Measurements from ENCODE around the gene MPZL3.
"Not testable (repeated sequence)": the region's sequence is repeated elsewhere in the genome, so short reads cannot be mapped to it uniquely, and the experiment has no call there.

Gene MPZL3

GRCh38 chr11:118211006-118211405, 41.2 kb downstream of the MPZL3 start:
- no peak for DNase-seq

GRCh38 chr11:118210323-118210722, 41.8 kb downstream of the MPZL3 start:
- DNase-seq, result no peak

GRCh38 chr11:118209033-118209432, 43.1 kb downstream of the MPZL3 start:
- DNase-seq, result no peak

GRCh38 chr11:118207079-118207478, 45.1 kb downstream of the MPZL3 start:
- no peak for DNase-seq

DNA sequence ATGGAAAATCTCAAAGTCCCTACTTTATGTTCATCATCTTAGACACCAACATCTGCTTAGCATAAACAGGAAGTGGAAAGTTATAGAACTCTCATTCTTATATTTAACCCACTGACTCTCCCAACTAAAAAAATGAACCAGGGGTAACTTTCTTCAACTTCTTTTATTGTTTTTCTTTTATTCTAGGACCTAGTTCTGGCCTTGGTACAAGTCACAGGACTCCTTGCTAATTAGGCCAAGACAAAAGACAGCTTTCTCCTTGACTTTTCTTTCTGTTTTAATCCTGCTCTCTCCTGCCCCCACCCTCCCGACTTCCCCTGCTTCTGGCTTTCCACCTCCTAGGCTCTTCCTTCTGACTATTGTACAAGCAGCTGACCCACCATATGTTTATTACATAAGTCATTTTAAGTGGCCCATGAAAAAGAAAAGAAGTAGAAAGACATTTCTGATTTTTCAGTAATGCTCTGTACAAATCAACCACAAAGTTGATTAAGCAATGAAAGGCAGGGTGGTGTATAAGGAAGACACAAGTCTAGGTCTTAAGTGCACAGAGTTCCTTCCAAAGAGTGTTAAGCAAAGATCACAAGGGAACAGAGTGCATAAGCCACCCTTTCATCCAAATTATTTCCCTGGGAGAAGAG, 45.7 kb downstream of the MPZL3 start:
- DNase-seq, result no peak

DNA sequence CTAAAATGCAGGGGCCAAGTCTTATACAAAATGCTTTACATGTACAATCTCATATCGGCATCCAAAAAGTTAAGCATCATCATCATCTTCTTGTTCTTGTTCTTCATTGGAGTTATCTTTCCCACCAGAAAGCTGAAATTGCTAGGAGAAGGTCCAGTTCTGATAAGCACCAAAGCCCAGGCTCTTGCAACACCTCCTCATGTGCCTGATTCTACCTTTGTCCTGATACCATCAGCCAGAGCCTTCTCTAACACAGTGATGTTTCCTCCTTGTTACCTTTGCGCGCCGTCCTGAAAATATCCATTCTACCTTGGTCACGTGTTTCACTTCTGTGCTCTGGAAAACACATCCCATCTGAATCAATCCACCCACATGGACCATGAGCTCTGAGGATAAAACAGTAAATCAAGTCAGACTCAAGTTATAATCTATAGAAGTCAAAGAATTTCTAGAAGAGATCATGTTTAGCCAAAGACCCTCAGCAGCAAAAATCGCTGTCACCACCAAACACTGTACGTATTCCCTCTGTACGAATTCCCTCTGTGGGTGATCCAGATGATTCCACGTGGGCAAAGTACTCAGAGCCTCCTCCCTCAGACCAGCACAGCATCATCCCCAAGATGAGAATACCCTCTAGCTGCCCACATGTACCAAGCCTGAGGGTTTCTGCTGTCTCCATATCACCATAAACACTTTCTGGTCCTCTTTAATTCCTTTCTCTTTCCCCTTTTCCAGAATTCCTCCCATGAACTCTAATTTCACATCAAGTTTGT, 46.4 kb downstream of the MPZL3 start:
- no peak for DNase-seq

DNA sequence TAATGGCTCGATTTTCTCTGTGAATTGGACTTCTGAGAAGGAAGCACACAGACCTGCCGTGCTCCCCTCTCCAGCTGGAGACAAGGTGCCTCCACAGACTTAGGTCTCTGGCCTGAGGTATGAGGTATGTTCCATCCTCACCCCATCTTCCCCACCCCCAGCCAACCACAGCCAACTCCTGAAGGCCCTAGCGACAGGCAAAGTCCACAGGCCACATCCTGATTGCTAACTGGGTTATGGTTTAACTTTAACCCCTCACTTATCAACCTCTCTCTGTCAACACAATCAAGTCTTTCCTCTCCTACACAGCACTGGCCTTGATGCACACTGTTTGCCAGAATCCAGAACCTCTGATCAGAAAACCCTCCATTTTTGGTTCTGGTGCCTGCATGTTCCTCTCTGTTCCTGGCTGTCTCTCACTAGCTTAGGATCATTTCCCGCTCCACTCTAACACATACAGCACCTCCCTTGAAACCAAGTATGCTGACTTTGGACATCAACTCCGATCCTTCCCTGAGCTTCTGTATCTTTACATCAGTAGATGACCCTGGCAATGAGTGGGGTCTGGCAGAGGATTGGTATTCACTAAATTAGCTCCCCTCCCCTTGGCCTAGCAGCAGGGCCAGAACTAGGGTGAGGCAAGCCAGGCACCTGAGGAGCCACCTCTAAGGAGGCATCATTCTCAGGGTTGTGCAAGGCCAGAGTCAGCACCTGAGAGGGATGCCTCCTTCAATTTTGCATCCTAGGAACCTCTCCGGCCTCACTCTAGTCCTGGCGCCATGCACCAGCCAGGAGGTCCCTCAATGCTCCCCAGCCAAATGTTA, 49.4 kb downstream of the MPZL3 start:
- DNase-seq, result no peak

DNA sequence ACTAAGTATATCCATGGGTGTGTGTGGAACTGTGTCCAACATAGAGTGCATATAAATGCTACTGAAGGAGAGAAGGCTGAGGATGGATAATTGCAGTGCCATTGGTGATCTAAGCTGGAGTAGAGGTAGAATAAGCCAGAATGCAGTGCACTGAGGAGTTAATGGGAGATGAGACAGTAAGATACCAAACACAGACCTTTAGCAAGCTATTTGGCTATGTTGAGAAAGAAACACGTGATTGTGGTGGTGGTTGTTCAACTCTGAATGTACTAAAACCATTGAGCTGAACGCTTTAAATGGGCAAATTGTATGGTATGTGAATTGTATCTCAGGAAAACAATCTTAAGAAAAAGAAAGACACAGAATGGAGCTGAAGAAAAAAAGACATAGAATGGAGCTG, 50.2 kb downstream of the MPZL3 start:
- no peak for DNase-seq

DNA sequence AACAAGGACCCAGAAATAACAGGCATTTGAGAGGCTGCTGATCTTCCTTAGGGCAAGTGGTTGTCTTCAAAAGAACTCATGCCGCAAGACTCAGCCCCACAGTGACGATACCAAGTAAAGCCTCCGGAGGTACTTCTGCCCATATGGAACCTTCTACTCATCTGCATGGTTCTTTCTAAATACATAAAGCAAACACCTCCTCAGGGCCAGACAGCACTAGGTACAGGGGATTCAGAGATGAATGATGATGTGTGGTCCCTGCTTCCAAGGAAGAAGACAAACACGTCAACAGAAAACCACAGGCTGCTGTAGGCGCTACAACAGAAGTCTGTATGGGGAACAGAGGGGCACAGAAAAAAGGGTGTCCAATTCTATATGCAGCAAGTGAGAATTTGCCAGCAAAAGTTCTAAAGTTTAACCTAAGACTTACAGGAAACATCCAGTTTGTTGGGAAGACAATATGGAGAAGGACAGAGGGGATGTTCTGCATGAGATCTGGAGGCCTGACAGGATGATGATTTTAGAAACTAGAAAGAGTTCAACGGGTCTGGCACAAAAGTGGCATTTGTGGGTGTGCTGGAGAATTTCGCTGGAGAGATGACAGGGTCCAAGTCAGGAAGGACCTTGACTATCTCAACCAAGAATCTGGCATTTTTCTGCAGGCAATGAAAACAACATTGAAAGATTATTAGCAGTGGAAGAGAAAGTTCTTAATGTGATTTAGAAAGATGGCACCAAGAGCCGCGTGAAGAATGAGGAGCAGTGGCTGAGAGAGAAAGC, 51.1 kb downstream of the MPZL3 start:
- DNase-seq, result peak; percentile 17

DNA sequence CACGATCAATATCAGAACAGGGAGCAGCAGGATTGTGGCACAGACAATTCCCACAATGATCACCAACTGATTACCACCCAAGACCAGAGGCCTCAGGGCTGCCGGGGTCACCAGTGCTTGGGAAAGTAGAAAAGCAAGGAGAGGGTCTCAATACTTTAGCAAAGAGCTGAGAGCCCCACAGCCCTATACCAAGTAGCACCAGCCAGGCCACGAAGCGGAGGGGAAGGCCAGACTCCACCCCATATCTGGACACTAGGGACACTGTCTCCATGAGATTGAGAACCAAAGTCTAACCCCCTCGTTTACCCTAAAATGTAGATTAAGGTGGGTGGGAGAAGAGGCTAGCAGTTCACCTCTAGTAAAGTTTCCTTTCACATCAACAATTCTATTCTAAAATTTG, 51.7 kb downstream of the MPZL3 start:
- DNase-seq, result no peak

GRCh38 chr11:118199135-118199534, 53.0 kb downstream of the MPZL3 start:
- no peak for DNase-seq

DNA sequence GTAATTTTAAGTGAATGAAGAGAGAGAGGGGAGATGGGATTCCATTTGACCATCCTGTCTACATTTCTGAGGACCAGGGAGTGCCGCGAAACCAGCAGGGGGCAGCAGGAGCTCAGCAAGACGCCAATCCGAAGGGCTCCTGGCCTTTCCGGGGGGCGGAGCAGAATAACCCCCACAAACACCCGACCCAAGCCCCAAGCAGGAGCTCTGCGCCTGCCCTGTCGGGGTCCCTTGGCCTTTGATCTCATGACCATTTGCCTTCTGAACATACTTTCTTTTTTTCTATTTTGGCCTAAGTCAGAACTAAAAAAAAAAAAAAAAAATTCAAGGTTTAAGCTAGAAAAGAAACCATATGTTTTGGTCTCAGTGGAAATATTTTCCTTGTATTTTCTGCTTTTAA, 53.8 kb downstream of the MPZL3 start:
- peak; percentile 74 for DNase-seq

- no peak for DNase-seq
Measured at GRCh38 chr11:118194835-118195627, 57.1 kb downstream of the MPZL3 start.

DNA sequence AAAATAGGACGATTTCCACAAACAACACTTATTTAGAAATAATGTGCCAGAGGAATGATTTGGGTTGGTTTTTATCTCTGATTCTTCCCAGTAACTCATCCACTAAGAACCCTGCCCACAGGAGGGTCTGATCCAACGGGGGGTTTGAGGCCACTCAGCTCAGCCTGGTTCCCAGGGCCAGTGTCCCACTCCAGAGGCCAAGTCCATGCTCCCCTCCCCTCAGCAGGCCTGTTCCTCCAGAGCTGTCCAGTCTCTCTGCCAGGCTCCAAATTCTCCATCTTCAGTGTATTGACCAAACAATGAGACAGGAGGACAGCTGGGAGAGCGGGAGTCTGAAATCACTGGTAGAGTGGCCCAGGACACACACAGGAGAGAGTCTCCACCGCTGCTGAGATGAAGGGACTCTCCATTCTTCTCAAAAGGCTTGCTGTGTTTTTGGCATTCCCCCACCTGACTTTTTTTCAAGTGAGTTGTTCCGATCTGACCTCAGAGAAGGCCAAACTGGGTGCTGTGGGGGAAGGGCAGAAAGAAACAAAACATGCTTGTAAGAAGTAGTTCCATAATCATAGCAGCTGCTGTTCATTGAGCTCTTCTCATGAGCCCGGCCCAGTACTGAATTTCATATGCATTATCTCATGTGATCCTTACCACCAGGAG, 58.1 kb downstream of the MPZL3 start:
- DNase-seq, result no peak

DNA sequence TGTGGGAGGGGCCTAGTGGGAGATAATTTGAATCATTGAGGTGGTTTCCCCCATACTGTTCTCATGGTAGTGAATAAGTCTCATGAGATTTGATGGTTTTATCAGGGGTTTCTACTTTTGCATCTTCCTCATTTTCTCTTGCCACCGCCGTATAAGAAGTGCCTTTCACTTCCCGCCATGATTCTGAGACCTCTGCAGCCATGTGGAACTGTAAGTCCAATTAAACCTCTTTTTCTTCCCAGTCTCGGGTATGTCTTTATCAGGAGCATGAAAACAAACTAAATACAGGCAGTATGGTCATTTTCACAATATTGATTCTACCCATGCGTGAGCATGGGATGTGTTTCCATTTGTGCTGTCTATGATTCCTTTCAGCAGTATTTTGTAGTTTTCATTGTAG, 59.3 kb downstream of the MPZL3 start:
- not testable (repeated sequence) for DNase-seq

DNA sequence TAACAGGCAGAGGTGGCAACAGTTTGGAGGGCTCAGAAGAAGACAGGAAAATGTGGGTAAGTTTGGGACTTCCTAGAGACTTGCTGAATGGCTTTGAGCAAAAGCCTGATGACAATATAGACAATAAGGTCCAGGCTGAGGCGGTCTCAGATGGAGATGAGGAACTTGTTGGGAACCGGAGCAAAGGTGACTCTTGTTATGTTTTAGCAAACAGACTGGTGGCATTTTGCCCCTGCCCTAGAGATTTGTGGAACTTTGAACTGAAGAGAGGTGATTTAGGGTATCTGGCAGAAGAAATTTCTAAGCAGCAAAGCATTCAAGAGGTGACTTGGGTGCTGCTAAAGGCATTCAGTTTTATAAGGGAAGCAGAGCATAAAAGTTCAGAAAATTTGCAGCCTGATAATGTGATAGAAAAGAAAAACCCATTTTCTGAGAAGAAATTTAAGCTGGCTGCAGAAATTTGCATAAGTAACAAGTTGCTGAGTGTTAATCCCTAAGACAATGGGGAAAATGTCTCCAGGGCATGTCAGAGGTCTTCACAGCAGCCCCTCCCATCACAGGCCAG, 61.1 kb downstream of the MPZL3 start:
- DNase-seq, result not testable (repeated sequence)

- DNase-seq, result no peak
Measured at GRCh38 chr11:118186346-118187107, 65.6 kb downstream of the MPZL3 start.

- DNase-seq, result no peak
Measured at GRCh38 chr11:118184784-118185579, 67.2 kb downstream of the MPZL3 start.

- DNase-seq, result not testable (repeated sequence)
Measured at GRCh38 chr11:118183691-118184090, 68.5 kb downstream of the MPZL3 start.

Measured in effector CD8-positive, alpha-beta T cell (primary cell).